Measurements from ENCODE around the gene PRSS56. TPM values are rescaled to one million over a fixed set of nuclear protein-coding genes. Genes with fewer than 3 reads are reported as not detected.

PRSS56 gene
- total RNA-seq, 1 donor, result not detected

DNA sequence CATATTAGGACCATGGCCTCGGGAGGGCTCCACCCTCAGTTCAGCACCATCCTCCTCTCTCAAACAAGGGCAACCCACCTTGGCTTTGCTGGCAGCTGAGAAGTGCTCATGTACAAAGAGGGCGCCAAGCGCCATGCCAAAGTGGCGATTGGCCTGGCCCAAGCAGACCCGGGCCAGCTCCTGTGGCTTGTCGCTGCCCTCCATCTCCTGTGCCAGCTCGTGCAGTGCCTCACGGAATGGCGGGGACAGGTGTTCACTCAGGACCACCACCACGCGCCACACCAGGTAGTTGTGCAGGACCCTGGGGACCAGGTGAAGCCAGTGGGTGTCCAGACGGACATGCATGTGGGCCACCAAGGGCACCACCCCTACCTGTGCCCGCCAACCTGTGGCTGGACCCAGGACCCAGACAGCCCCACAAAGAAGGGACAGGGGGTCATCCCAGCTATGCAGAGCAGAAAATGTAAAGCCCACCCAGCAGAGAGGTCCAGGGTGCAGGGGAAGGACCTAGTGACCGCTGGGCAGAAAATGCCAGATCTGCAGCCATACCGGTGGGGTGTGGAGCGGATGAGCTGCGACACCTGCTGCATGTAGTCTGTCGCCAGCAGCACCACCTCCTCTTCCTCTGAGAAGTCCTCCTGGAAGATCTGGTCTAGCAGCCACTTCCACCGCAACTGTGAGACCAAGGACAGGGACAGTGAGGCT is 36.1 kb upstream of the PRSS56 start:
- Histone ChIP-seq H3K4me1 (ENCODE audit: insufficient read depth, low read length) (no peaks in the 10 kb centered on the region), H3K9me3 (ENCODE audit: low read depth, low read length) (no peaks in the 10 kb centered on the region), H3K4me3 (ENCODE audit: low read length) (no peak overlapping the region), H3K27me3 (ENCODE audit: insufficient read depth, low read length) (peaks cover 22% of the 10 kb centered on the region)

DNA sequence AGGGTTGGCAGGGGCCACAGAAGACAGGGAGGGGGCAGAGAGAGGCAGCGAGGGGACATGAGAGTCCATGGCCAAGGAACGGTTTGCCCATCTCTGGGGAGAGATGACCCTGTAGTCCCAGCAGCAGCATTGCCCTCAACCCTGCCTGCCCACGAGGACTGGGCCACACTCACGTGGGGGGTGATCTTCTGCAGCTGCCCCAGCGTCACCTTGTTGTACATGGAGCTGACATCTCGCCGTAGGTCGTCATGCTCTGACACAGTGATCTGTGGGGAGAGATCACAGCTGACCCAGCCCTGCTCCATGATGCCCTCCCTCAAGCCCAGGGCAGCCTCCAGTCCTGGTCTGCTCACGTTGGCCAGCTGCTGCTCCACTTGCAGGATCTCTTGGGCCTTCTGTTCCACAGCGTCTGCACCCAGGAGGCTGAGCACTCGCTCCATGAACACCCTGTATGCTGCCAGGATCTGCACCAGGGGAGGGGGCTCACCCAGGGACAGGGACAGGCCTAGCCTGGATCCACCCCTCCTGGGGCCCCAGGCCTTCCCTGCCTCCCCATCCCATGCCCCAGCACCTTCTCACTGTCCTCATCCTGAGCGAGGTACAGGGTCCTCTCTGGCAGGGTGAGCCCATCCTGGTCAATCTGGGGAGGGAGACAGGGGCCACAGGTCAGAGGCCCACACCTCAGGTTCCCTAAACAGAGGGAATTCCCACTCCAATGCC is 35.4 kb upstream of the PRSS56 start:
- Histone ChIP-seq H3K27me3 (ENCODE audit: insufficient read depth, low read length) (peaks cover 22% of the 10 kb centered on the region), H3K4me3 (ENCODE audit: low read length) (no peak overlapping the region), H3K4me1 (ENCODE audit: insufficient read depth, low read length) (no peaks in the 10 kb centered on the region), H3K9me3 (ENCODE audit: low read depth, low read length) (no peaks in the 10 kb centered on the region)

DNA sequence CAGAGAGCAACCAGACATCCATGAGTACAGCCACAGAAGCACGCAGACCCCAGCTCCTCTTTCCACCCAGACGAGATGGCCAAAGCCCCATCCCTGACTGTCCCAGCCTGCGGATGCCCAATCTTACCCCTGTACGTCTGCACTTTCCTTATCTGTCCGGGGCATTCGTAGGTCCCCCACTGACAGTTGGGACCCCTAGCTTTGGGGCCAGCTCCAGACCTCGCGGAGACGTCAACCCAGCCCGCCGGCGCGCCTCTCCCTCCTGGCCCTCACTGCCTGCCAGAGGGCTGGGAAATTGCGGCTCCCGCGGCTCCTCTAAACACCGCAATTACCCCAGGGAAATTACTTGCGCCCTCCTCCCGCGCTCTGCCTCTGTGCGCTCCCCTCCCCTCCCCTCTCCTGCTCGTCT is 34.8 kb upstream of the PRSS56 start:
- Histone ChIP-seq H3K4me1 (ENCODE audit: insufficient read depth, low read length) (no peaks in the 10 kb centered on the region), H3K4me3 (ENCODE audit: low read length) (no peak overlapping the region), H3K9me3 (ENCODE audit: low read depth, low read length) (no peaks in the 10 kb centered on the region), H3K27me3 (ENCODE audit: insufficient read depth, low read length) (peaks cover 22% of the 10 kb centered on the region)

DNA sequence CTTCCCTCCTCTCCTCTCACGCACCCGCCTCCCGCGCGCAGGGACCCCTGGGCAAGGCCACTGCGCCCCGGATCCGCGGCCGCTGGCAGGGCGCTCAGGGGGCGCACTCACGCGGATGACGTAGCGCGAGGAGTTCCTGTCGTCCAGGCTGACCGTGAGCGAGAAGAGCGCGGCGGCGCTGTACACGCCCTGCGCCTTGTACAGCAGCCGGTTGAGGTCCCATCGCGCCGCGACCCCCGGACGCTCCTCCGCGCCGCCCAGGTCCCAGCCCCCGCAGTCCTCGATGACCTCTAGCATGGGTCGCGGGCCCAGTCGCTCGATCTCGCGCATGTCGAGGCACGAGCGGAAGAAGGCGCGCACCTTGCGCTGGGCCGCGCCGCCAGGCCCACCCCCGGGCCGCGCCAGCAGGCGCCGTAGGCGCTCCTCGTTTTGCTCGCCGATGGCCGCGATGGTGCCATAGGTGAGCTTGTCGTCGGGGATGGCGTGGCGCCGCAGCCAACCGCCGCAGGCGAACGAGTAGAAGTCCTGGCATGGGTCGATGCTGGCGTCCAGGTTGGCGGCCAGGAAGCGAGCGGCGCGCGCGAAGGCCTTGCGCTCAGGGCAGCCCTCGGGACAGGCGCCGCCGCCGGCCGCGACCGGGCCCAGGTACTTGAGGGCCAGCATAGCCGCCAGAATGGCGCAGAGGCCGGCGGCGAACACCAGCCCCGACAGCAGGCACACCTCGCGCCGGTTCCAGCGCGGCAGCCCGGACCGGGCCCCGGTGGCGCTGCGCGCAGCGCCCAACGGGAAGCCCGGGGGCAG is 34.2 kb upstream of the PRSS56 start:
- no peak overlapping the region for H3K4me3 ChIP-seq (ENCODE audit: low read length)
- H3K9me3 ChIP-seq (ENCODE audit: low read depth, low read length), result no peaks in the 10 kb centered on the region
- H3K4me1 ChIP-seq (ENCODE audit: insufficient read depth, low read length), result no peaks in the 10 kb centered on the region
- H3K27me3 ChIP-seq (ENCODE audit: insufficient read depth, low read length), result peaks cover 22% of the 10 kb centered on the region

DNA sequence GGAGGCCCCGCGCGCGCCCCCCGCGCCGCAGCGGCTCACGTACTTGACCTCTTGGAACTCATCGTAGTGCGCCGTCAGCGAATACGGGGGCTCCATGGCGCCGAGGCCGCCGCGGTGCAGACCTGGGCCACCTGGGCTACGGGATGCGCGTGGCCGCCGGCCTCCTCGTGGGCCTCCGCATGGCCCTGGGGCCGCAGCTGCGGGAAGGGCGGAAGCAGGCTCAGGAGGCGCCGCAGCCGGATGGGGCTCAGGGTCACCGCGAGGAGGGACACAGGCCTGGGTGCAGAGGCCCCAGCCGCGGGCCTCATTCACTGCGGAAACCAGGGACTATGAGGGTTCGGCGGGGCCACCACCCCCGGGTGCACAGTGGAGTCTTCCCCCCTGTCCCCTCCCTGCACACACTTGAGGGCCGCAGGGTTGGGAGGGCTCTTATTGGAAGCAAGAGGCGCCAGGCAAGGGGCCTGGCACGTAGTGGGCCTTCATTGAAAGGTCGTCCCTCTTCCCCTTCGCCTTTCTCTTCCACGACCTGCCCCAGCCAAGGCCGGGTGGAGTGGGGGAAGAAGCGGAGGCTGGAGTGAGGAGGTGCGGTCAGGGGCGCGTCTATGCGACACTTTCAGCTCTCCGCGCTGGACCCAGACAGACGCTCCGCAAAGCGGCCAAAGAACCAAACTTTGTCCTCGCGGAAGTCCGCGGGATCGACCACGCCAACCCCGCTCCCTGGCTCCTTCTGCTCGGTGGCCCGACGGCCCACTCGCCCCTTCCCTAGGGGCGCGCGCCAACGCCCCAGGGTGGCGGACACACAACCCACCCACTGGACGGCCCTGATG is 33.4 kb upstream of the PRSS56 start:
- Histone ChIP-seq H3K4me1 (ENCODE audit: insufficient read depth, low read length) (no peaks in the 10 kb centered on the region), H3K9me3 (ENCODE audit: low read depth, low read length) (no peaks in the 10 kb centered on the region), H3K4me3 (ENCODE audit: low read length) (no peak overlapping the region), H3K27me3 (ENCODE audit: insufficient read depth, low read length) (peaks cover 22% of the 10 kb centered on the region)

DNA sequence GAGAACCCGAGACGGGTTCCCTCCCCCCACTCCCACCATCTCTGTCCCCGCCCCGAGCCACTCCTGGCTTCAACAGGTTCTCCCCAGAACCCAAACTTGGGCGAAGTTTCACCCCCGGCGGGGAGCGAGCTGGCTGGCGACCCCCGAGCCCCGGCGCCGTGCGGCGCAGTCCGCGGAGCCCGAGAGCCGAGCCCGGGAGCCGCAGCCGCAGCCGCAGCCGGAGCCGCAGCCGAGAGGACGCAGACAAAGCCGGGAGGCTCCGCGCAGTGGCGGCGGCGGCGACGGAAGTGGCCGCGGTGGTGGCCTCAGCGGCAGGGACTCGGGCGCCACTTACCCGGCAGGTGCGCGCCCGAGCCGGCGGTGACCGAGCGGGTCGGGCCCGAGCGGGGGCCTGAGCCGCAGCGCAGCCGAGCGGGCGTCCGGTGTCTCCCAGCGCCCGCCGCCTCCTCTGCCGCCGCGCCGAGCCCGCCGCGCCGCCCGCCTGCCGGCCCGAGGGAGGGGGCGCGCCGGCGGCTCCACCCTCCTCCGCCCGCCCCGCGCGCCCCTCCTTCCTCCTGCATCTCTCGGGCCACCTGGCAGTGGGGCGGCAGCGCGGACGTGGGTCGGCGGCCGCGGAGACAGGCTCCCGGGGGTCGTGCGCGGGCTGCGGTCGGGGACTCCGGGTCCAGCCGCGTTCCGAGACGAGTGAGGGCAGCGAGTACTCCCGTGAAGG is 32.6 kb upstream of the PRSS56 start, which contains the start of gene ECEL1:
ECEL1 (minus strand) TSS at position 450 of the 712 bp plus-strand sequence. CDS start 1,181 bp downstream, outside the sequence.
- H3K4me1 ChIP-seq (ENCODE audit: insufficient read depth, low read length), result no peaks in the 10 kb centered on the region
- no peaks in the 10 kb centered on the region for H3K9me3 ChIP-seq (ENCODE audit: low read depth, low read length)
- peaks cover 22% of the 10 kb centered on the region for H3K27me3 ChIP-seq (ENCODE audit: insufficient read depth, low read length)
- H3K4me3 ChIP-seq (ENCODE audit: low read length), result no peak within 1 kb of the TSS

DNA sequence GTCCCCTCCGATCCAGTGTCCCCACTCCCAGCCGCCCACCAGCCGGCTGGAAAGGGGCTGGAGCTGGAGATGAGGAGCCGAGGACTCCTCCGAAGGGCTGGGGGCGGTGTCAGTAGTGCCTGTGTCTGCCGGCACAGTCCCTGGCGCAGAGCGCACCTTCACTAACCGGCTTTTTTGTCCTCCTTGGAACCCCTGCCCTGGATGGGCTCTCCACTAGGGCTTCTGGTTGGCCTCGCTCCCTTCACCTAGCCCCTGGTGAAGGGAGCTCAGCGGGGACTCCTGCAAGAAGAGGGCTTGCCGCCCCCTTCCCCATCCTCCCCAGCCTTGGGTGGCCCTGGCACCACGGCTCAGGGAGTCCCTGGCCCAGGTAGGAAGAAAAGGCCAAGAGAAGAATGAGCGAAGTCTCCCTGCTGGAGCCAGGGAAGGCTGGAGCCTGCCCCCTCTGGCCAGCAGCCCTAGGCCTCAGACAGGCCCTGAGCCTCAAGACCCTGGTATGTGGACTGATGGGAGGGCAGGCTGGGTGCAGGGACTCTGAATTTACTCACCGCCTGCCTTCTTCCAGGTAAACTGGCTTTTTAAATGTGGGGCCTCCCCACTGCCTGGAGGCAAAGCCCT is 32.0 kb upstream of the PRSS56 start:
- peaks cover 22% of the 10 kb centered on the region for H3K27me3 ChIP-seq (ENCODE audit: insufficient read depth, low read length)

DNA sequence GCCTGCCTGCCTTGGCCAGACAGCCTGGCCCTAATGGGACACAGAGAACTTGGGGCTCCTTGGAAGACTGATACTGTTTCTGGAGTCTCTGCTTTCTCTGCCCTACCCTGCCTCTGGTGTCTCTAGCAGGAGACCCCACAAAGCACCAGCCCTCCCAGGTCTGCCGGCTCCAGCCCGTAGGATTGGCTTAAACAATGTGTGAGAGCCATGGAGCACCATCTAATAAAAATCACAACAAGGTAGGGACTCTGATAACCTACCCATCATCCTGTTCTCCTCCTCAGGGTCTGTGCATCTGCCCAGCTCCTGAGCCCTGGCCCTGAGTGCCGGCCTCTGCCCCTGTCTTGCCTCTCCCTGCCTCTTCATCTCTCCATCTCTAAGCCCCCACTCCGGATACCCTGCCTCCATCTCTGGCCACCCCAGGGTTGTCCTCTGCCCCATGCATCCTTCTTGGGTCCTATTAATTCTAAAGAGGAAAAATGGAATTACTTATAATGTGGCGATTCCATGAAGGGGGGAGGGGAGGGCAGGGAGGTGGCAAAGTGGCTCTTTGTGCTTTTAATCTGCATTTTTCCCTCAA is 31.4 kb upstream of the PRSS56 start:
- H3K9me3 ChIP-seq (ENCODE audit: low read depth, low read length), result no peaks in the 10 kb centered on the region
- H3K4me3 ChIP-seq (ENCODE audit: low read length), result no peak overlapping the region
- H3K27me3 ChIP-seq (ENCODE audit: insufficient read depth, low read length), result peaks cover 22% of the 10 kb centered on the region
- no peaks in the 10 kb centered on the region for H3K4me1 ChIP-seq (ENCODE audit: insufficient read depth, low read length)

More for the DNA sequence above, 32.0 kb upstream of the PRSS56 start:
- no peaks in the 10 kb centered on the region for H3K4me1 ChIP-seq (ENCODE audit: insufficient read depth, low read length)
- no peaks in the 10 kb centered on the region for H3K9me3 ChIP-seq (ENCODE audit: low read depth, low read length)
- no peak overlapping the region for H3K4me3 ChIP-seq (ENCODE audit: low read length)

DNA sequence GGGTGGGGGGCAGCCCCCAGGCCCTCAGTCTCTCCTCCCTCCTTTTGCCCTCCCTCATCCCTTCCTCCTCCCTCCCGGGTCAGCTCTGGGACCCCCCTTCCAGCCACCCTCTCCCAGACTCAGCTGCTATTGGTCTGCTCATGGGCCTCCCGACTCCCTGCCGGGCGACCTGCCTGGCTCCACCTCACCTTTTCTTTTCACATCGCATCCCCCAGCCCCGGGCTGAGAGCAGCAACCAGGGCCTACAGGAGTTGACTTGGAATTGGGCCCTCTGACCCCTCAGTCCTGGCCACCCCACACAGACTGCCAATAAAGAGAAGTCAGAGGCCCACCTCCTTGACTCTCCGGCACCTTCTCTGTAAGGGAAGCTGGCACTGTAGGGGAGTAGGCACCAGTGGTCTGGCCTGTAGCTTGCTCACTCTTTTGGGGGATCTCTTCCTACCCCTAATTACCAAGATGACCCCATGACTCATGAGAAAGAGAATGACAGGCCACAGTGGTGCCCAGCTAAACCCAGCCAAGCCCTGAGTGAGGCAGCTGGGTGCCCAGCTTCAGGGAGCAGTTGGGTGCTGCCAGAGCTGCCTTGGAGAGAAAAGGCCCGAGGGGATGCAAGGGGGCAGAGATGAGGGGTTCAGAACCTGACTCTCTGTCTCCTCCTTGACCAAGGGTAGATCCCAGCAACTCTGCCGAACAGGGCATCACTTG is 30.5 kb upstream of the PRSS56 start:
- Histone ChIP-seq H3K27me3 (ENCODE audit: insufficient read depth, low read length) (peaks cover 21% of the 10 kb centered on the region), H3K4me3 (ENCODE audit: low read length) (no peak overlapping the region), H3K9me3 (ENCODE audit: low read depth, low read length) (no peaks in the 10 kb centered on the region), H3K4me1 (ENCODE audit: insufficient read depth, low read length) (no peaks in the 10 kb centered on the region)

DNA sequence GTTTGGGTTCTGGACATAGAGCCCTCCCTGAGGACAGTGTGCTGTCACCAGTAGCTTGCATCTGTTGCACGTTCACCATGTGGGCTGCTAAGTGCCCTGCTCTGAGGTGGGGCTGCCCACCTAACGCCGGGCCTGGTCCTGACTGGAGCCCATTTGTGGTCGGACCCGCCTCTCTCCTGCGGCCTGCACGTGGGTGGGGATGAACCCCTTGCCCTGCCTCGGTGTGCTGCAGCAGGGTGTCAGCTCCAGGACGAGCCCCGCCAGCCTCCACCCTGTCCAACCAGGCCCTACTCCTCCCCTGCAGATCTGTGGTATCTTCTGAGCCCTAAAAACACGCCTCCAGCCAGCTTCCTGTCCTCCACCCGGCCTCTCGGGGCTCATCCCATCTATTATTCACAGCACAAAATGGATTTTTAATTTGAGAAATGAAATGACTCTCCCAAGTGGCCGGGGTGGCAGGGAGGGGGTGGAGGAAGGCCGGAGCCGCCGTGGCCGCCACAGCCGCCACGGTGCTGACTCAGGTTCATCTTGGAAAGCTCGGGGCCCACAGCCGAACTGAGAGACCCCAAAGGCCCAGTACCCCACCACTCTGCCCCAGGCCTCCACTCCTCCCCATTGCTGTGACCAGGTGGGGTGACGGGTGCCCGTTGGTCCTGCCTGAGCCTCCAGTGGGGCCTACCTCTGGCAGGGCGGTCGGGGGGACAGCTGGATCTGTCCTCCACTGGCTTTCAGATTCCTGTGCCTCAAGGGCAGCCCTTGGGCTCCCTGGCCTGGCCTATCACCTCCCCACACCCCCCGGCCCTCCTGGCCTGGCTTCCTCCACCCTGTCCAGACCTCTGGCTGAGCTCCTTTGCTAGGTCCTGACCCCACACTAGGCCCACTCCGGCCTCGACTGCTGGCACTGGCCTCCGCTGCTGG is 29.7 kb upstream of the PRSS56 start:
- no peaks in the 10 kb centered on the region for H3K9me3 ChIP-seq (ENCODE audit: low read depth, low read length)
- peaks cover 13% of the 10 kb centered on the region for H3K27me3 ChIP-seq (ENCODE audit: insufficient read depth, low read length)
- H3K4me3 ChIP-seq (ENCODE audit: low read length), result no peak overlapping the region
- no peaks in the 10 kb centered on the region for H3K4me1 ChIP-seq (ENCODE audit: insufficient read depth, low read length)

DNA sequence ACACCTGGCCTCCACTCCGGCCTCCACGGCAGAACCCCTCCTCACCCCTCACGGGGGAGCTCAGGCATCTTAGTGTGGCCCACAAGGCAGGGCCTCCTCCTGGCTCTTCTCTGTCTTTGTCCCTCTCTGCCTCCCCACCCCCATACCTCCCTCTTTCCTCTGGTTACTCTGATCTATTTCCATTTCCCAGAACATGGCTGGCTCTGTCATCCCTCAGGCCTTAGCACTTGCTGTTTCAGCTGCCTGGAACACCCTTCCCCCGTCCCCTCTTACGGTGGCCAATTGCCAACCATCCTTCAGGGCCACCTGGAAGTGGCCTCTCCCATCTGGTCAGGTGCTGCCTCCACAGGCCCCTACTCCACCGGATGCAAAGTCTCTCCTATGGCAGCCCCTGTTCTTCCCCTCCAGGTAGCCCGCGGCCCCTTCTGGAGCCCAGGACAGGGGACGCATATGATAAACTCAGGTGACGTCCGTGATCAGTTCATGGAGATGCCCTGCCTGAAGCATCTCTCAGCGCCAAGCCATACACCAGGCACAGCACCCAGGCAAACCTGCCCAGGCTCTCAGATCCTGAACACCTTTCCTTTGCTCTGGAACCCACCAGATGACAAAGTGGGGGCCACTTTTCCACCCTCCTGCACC is 28.9 kb upstream of the PRSS56 start:
- peaks cover 13% of the 10 kb centered on the region for H3K27me3 ChIP-seq (ENCODE audit: insufficient read depth, low read length)
- H3K4me3 ChIP-seq (ENCODE audit: low read length), result no peak overlapping the region
- no peaks in the 10 kb centered on the region for H3K4me1 ChIP-seq (ENCODE audit: insufficient read depth, low read length)
- H3K9me3 ChIP-seq (ENCODE audit: low read depth, low read length), result no peaks in the 10 kb centered on the region

Measured in mononuclear cell (primary cell).